IPS DF 19.7 (cell line): Measurements from ENCODE around the gene SNAPIN.
"Not testable (repeated sequence)": the region's sequence is repeated elsewhere in the genome, so short reads cannot be mapped to it uniquely, and the experiment has no call there.

Experiments
- DNase-seq: peaks from one replicate; pipeline ENCODE4 v3.0.0-alpha.2; 2013; ENCODE audit warnings: low read depth, low spot score

Gene SNAPIN

DNA sequence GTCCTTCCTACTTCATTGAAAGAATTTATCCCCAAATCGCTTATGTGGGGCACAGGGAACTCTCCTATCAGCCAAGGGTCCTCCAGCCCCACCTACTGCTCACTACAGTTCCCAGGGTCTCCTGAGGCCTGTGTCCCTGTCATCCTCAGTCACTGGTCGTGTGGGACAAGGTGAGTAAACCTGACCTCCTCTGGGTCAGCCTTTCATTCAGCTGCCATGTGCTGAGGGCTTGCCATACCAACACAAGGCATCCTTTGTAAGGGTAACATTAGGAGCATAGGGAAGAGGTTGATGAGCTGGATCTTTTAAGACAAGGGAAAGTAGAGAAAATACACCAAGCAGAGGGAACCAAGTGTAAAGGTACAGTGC is 11.2 kb upstream of the SNAPIN start:
- no peak for DNase-seq

DNA sequence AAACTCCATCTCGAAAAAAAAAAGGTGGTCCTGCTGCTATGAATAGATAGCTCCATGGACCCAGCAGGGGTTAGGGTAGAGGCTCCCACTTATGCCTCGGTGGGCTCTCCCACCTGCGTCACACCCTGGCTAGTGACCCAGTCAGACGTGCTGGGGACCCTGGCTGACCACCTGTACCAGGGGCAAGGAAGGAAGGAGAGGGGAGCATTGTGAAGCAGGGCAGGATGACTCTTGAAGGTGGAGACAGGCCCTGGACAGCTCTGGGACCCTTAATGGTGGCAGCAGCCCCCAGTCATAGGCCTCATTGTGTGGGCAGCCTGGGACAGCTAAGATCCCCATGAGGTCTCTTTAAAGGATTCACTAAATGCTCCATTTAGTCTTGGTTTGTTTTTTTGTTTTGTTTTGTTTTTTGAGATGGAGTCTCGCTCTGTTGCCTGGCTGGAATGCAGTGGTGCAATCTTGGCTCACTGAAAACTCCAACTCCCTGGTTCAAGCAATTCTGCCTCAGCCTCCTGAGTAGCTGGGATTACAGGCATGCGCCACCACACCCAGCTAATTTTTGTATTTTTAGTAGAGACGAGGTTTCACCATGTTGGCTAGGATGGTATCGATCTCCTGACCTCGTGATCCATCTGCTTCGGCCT is 10.4 kb upstream of the SNAPIN start:
- DNase-seq: no peak

DNA sequence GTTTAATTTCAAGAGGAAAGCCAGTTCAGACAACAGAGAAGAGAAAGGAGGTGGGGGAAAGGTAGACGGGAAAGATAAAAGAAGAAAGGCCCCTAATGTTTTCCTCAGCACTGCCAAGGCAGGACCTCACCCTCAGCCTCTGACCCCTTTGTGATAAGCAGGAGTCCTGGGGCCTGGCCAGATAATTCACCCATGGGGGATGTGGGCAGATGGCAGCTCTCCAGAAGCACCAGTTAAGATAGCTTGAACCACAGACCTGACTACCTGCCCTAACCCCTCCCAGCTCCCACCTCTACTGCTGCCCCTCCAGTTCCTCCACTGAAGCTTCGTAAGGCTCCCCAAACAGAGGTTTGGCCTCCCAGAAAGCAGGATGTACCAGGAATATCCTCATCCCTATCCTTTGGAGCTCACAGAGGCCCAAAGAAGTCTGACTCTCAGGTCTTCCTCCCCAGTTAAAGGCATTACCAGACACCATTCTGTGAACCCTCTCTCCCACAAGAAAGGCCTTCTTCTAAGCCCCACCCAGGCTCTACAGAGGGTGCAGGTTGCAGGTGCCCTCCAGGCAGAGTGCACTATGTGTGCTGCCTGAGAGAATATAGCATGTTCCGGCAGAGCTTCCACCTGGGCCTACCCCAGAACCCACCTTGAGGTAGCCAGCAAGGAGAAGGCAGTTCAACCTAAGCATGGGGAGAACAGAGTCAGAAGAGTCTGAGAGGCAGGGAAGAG is 9.2 kb upstream of the SNAPIN start:
- DNase-seq: no peak

GRCh38 chr1:153649863-153650235 is 8.7 kb upstream of the SNAPIN start:
- DNase-seq: no peak

GRCh38 chr1:153651771-153652170 is 6.7 kb upstream of the SNAPIN start:
- no peak for DNase-seq

DNA sequence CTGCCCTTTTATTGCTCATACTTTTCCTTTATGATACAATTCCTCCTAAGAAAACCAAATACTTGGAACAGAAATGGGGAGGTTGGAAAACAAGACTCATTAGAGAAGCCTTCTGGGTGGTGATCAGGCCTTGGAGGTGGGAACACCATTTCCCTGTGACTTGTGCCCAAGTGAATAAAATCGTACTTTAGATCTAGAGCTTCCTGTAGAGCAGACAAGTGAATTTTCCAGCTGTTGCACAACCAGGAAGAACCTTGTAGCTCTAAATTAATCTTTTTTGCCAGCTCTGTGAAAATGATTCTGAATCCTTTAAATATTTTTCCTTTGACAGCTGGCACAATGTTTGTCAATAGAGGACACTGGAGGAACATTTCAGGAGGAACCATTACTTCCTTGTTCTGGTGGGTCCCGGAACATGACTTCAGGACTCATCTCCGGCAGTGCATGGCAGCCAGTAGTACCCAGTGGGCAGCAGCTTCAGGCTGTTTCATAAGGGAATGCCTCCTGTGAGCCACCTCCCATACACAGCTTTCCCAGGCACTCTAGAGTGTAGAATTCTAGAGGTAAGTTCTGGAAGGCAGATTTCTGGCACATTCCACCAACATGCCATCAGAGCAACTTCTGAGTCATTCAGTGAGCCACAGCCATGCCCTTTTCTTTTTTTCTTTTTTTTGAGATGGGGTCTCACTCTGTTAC is 5.5 kb upstream of the SNAPIN start:
- DNase-seq: no peak

GRCh38 chr1:153655333-153655732 is 3.2 kb upstream of the SNAPIN start:
- DNase-seq: no peak

GRCh38 chr1:153659175-153659534 is 652 bp downstream of the SNAPIN start:
- DNase-seq: no peak

- DNase-seq: no peak
These were observed 1.2 kb downstream of the SNAPIN start for GRCh38 chr1:153659656-153660055.

GRCh38 chr1:153661111-153661708 is 2.7 kb downstream of the SNAPIN start:
- no peak for DNase-seq

- no peak for DNase-seq
These were observed 3.8 kb downstream of the SNAPIN start for GRCh38 chr1:153662269-153662668.

DNA sequence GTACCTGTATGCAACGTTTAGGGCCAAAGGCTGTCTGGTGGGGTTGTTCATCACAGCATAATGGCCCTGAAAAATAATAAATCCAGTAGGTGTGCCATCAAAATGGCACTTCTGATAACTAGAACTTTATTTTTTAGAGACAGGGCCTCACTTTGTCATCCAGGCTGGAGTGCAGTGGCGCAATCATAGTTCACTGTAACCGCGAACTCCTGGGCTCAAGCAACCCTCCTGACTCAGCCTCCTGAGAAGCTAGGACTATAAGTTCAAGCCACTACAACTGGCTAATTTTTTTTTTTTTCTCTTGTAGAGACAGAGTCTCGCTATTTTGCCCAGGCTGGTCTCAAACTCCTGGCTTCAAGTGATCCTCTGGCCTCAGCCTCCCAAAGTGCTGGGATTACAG is 4.7 kb downstream of the SNAPIN start:
- no peak for DNase-seq

DNA sequence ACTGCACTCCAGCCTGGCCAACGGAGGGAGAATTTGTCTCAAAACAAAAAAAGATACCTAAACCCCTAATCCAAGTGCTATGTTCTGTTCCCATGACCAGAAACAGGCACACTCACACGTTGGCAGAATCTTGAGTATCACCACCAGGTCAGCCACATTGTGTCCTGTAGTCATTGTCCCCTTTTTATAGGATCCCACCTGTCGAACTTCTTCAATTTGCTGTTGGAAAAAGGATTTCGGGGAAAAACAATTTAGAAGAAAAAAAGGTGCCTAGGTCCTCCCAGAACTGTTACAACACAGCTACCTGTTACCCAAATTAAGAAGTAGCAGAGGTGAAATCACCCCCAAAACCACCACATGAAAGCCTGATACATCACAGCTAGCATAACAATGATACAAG is 8.9 kb downstream of the SNAPIN start:
- no peak for DNase-seq

DNA sequence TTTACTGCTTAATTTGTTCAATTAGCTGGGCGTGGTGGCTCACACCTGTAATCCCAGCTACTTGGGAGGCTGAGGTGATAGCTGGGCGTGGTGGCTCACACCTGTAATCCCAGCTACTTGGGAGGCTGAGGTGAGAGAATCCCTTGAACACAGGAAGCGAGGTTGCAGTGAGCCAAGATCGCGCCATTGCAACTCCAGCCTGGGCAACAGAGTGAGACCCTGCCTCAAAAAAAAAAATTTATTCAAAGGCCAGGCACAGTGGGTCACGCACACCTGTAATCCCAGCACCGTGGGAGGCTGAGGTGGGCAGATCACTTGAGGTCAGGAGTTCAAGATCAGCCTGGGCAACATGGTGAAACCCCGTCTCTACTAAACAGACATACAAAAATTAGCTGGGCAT is 10.2 kb downstream of the SNAPIN start:
- not testable (repeated sequence) for DNase-seq

DNA sequence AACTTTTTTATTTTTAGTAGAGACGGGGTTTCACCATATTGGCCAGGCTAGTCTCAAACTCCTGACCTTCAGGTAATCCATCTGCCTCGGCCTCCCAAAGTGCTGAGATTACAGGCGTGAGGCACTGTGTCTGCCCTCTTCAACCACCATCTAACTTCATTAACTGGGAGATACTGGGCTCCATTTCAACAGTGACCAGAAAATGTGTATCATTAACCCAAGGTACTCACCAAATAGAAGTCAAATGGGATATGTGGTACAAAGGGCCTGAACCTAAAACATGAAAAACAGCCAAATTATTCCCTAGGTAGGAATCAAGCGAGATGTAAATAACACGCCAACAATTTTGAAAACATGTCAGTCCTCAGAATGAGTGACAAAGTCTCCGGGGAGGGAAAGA is 11.1 kb downstream of the SNAPIN start:
- no peak for DNase-seq

- DNase-seq: no peak
These were observed 11.9 kb downstream of the SNAPIN start for GRCh38 chr1:153670257-153670858.

- peak; percentile 99 for DNase-seq
These were observed 12.5 kb downstream of the SNAPIN start, which contains the start of gene ILF2 for GRCh38 chr1:153670859-153671627. TSS of gene ILF2 (minus strand) at chr1:153670993. CDS start at chr1:153670922, 71 bp downstream.

DNA sequence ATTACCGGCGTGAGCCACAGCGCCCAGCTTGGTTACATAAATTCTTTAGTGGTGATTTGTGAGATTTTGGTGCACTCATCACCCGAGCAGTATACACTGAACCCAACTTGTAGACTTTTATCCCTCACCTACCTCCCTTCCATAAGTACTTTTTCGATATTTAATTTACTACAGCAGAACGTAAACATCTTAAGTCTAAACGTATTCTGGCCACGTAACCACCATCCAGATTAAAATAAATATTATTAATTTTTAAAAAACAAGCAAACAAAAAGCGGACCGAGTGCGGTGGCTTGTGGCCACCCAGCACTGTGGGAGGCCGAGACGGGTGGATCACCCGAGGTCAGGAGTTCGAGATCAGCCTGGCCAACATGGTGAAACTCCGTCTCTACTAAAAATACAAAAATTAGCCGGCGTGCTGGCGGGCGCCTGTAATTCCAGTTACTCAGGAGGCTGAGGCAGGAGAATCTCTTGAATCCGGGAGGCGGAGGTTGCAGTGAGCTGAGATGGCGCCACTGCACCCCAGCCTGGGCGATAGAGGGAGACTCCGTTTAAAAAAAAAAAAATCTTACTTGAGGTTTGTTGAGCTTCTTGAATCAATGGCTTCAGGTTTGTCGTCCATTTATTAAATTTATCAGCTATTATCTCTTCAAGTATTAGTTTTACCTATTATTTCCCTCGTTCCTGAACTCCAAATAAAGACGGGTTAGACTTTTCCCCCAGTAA is 13.3 kb downstream of the SNAPIN start:
- DNase-seq: not testable (repeated sequence)

GRCh38 chr1:153673511-153673910 is 15.0 kb downstream of the SNAPIN start:
- no peak for DNase-seq

- no peak for DNase-seq
These were observed 19.4 kb downstream of the SNAPIN start for GRCh38 chr1:153677718-153678518.
